CD4-positive, alpha-beta T cell treated with Interleukin-4 for 4 hours (primary cell): ENCODE data around the gene DNAI7.

ENCODE experiments used
- DNase-seq: peaks from one replicate; pipeline ENCODE4 v3.0.0-alpha.2; 2020

Gene DNAI7

GRCh38 chr12:25162866-25163265 lies 32.1 kb downstream of the DNAI7 start:
- no peak for DNase-seq

- DNase-seq: no peak
Measured at GRCh38 chr12:25156061-25156460, 38.9 kb downstream of the DNAI7 start.

- DNase-seq: peak; percentile 68
Measured at GRCh38 chr12:25155022-25155576, 39.9 kb downstream of the DNAI7 start.

GRCh38 chr12:25152055-25152454 lies 42.9 kb downstream of the DNAI7 start:
- no peak for DNase-seq

- no peak for DNase-seq
Measured at GRCh38 chr12:25151476-25151875, 43.5 kb downstream of the DNAI7 start.

GRCh38 chr12:25146686-25147085 lies 48.3 kb downstream of the DNAI7 start:
- DNase-seq: no peak

- DNase-seq: no peak
Measured at GRCh38 chr12:25135531-25136154, 59.3 kb downstream of the DNAI7 start.

- DNase-seq: no peak
Measured at GRCh38 chr12:25131270-25131669, 63.7 kb downstream of the DNAI7 start.

- DNase-seq: peak; percentile 65
Measured at GRCh38 chr12:25130741-25131188, 64.2 kb downstream of the DNAI7 start.

GRCh38 chr12:25126746-25127145 lies 68.2 kb downstream of the DNAI7 start:
- DNase-seq: no peak

GRCh38 chr12:25126101-25126500 lies 68.9 kb downstream of the DNAI7 start:
- DNase-seq: no peak

- no peak for DNase-seq
Measured at GRCh38 chr12:25124493-25124892, 70.5 kb downstream of the DNAI7 start.

- DNase-seq: no peak
Measured at GRCh38 chr12:25123126-25123525, 71.8 kb downstream of the DNAI7 start.

GRCh38 chr12:25121916-25122315 lies 73.0 kb downstream of the DNAI7 start:
- DNase-seq: no peak

GRCh38 chr12:25121110-25121509 lies 73.8 kb downstream of the DNAI7 start:
- no peak for DNase-seq

- DNase-seq: no peak
Measured at GRCh38 chr12:25119020-25119419, 75.9 kb downstream of the DNAI7 start.

- DNase-seq: no peak
Measured at GRCh38 chr12:25115677-25116076, 79.3 kb downstream of the DNAI7 start.

GRCh38 chr12:25113651-25114050 lies 81.3 kb downstream of the DNAI7 start:
- no peak for DNase-seq

- no peak for DNase-seq
Measured at GRCh38 chr12:25110260-25110659, 84.7 kb downstream of the DNAI7 start.

GRCh38 chr12:25107920-25108319 lies 87.0 kb downstream of the DNAI7 start:
- no peak for DNase-seq

- no peak for DNase-seq
Measured at GRCh38 chr12:25106818-25107217, 88.1 kb downstream of the DNAI7 start.

- DNase-seq: no peak
Measured at GRCh38 chr12:25102402-25102801, 92.6 kb downstream of the DNAI7 start.

- DNase-seq: no peak
Measured at GRCh38 chr12:25101092-25101445, 93.9 kb downstream of the DNAI7 start.

GRCh38 chr12:25100194-25101091 lies 94.5 kb downstream of the DNAI7 start:
- DNase-seq: no peak
